GM23248 (cell line): ENCODE results near the gene GSE1.

Experiments used
- EZH2 ChIP-seq: fragments of 200-600 bp; sonication (generic); IDR thresholded peaks from 2 replicates; pipeline ENCODE4 v1.6.1; 2018; ENCODE audit warnings: antibody characterized with exemption, mild to moderate bottlenecking; ENCODE audit not compliant: insufficient read depth, poor library complexity, severe bottlenecking
- EZH2phosphoT487 ChIP-seq: fragments of 200-600 bp; sonication (generic); IDR thresholded peaks from 2 replicates; pipeline ENCODE4 v1.6.1; 2018; ENCODE audit warnings: antibody characterized with exemption, moderate library complexity, mild to moderate bottlenecking, low read depth; ENCODE audit not compliant: insufficient read depth

DNA sequence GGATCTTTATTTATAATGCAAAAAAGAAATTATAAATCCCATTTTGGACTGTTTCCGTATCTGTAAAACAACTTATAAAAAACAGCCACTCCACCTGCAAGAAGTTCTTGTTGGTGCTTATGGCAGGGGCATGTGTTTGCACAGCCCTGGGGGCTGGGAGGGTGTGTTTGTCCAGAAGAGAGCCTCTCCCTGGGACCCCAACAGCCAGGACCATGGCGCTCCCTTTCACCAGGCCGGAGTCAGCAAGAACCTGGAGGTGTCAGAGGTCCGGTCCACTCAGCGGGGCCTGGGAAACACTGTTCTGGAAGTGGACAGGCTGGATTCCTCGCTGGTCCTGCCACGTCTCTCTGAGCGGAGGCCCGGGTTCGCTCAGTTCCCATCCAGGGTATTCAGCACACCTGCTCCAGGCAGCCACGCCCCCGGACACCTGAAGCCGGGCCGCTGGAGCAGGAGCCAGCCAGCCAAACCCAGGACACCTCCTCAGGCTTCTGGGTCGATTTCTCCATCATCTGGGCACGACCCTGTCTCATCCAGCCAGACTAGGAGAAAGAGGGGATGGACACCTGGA lies 94.5 kb downstream of the GSE1 start:
- no peak for TF ChIP-seq EZH2
- TF ChIP-seq EZH2phosphoT487, result no peak
